GM18951 (cell line): ENCODE results near the gene MAB21L3.

ENCODE experiments used
- POLR2A ChIP-seq: IDR thresholded peaks from 4 replicates; pipeline ENCODE4 v1.6.1; 2011; ENCODE audit warnings: mild to moderate bottlenecking; ENCODE audit not compliant: insufficient read length, insufficient read depth; ENCODE audit errors: extremely low read depth
- in situ Hi-C: fragments of 300-500 bp; cut with MboI; formaldehyde crosslinking; loops from one replicate; pipeline ENCODE4 v1.12.0; 2022; ENCODE audit warnings: low sequenced_read_pairs, mixed read lengths, inconsistent platforms; ENCODE audit not compliant: unreplicated experiment

Gene MAB21L3

GRCh38 chr1:116168277-116169032 is 57.3 kb downstream of the MAB21L3 start:
- in situ Hi-C loops: loop anchor here (10.0 kb wide), 1 partner anchor 316 kb away; no protein-coding TSS in a partner anchor
- TF ChIP-seq POLR2A: no peak

- in situ Hi-C loops: loop anchor here (10.0 kb wide), 1 partner anchor 315 kb away; no protein-coding TSS in a partner anchor
Observed at GRCh38 chr1:116169898-116170297, 58.7 kb downstream of the MAB21L3 start.

GRCh38 chr1:116170721-116171589 is 59.8 kb downstream of the MAB21L3 start:
- in situ Hi-C loops: no loop called here
- TF ChIP-seq POLR2A: no peak

More at GRCh38 chr1:116169898-116170297, 58.7 kb downstream of the MAB21L3 start:
- TF ChIP-seq POLR2A: no peak

GRCh38 chr1:116172666-116173065 is 61.5 kb downstream of the MAB21L3 start:
- in situ Hi-C loops: no loop called here
- no peak for TF ChIP-seq POLR2A

GRCh38 chr1:116175611-116176010 is 64.4 kb downstream of the MAB21L3 start:
- in situ Hi-C loops: no loop called here
- TF ChIP-seq POLR2A: no peak

- no peak for TF ChIP-seq POLR2A
- in situ Hi-C loops: no loop called here
Observed at GRCh38 chr1:116176306-116176789, 65.1 kb downstream of the MAB21L3 start.

GRCh38 chr1:116177861-116178260 is 66.7 kb downstream of the MAB21L3 start:
- TF ChIP-seq POLR2A: no peak
- in situ Hi-C loops: no loop called here

- in situ Hi-C loops: no loop called here
- TF ChIP-seq POLR2A: no peak
Observed at GRCh38 chr1:116178837-116179236, 67.6 kb downstream of the MAB21L3 start.

GRCh38 chr1:116179419-116179818 is 68.2 kb downstream of the MAB21L3 start:
- TF ChIP-seq POLR2A: no peak
- in situ Hi-C loops: no loop called here

- TF ChIP-seq POLR2A: no peak
- in situ Hi-C loops: no loop called here
Observed at GRCh38 chr1:116179964-116180363, 68.8 kb downstream of the MAB21L3 start.

GRCh38 chr1:116182019-116182714 is 71.0 kb downstream of the MAB21L3 start:
- TF ChIP-seq POLR2A: no peak
- in situ Hi-C loops: no loop called here
